HEK293 (cell line): Measurements from ENCODE around the gene MYBPH.

Source experiments
- CTCF ChIA-PET: fragments of 350-600 bp; formaldehyde crosslinking; extraction: SDS; loops from one replicate; lab custom pipeline; 2021; ENCODE audit warnings: antibody characterized with exemption; lab: Yijun Ruan, JAX
- POLR2A ChIA-PET: fragments of 300-600 bp; formaldehyde crosslinking; extraction: SDS; loops from one replicate; lab custom pipeline; 2020; ENCODE audit warnings: antibody characterized with exemption, inconsistent platforms; lab: Yijun Ruan, JAX
- H3K27ac ChIP-seq: fragments of 200-500 bp; sonication (Bioruptor generic); 2 replicates; pipeline ENCODE4 v1.5.1; 2014; ENCODE audit warnings: low read depth, low read length, control low read depth, inconsistent platforms; ENCODE audit errors: extremely low read depth
- H3K36me3 ChIP-seq, 2 experiments: fragments of 200-500 bp in 1 of 2; sonication (Bioruptor generic) in 1 of 2; 1 replicate in 1 of 2; 2 replicates in 1 of 2; pipeline ENCODE4 v1.5.1; 2014 to 2017; ENCODE audit warnings: inconsistent platforms in 2 of 2, low read length in 2 of 2; ENCODE audit not compliant: control insufficient read depth in 2 of 2, insufficient read depth in 1 of 2
- H3K4me1 ChIP-seq: fragments of 200-500 bp; sonication (Bioruptor generic); 2 replicates; pipeline ENCODE4 v1.5.1; 2014; ENCODE audit warnings: mild to moderate bottlenecking, low read length, inconsistent platforms; ENCODE audit not compliant: control insufficient read depth, insufficient read depth
- H3K4me3 ChIP-seq: 2 replicates; pipeline ENCODE4 v1.5.1; 2011; ENCODE audit warnings: low read depth, mild to moderate bottlenecking, control low read depth, low read length, moderate library complexity
- H3K9me3 ChIP-seq: fragments of 200-500 bp; sonication (Bioruptor generic); 2 replicates; pipeline ENCODE4 v1.5.1; 2014; ENCODE audit warnings: low read depth, low read length, inconsistent platforms; ENCODE audit not compliant: control insufficient read depth, insufficient read depth
- CTCF ChIP-seq: fragments of 450-650 bp; formaldehyde crosslinking; IDR thresholded peaks from 2 replicates; pipeline ENCODE4 v1.5.1; 2016; ENCODE audit warnings: missing biosample characterization, missing genetic modification characterization
- GFI1B ChIP-seq: fragments of 450-650 bp; formaldehyde crosslinking; IDR thresholded peaks from 2 replicates; pipeline ENCODE4 v1.5.1; 2016; ENCODE audit warnings: missing biosample characterization, missing genetic modification characterization
- KLF1 ChIP-seq: fragments of 450-650 bp; formaldehyde crosslinking; IDR thresholded peaks from 2 replicates; pipeline ENCODE4 v1.5.1; 2016; ENCODE audit warnings: missing biosample characterization, missing genetic modification characterization
- KLF9 ChIP-seq: fragments of 450-650 bp; formaldehyde crosslinking; IDR thresholded peaks from 2 replicates; pipeline ENCODE4 v1.5.1; 2016; ENCODE audit warnings: missing biosample characterization, missing genetic modification characterization, low read depth
- SCRT2 ChIP-seq: fragments of 450-650 bp; formaldehyde crosslinking; IDR thresholded peaks from 2 replicates; pipeline ENCODE4 v1.5.1; 2016; ENCODE audit warnings: missing biosample characterization, missing genetic modification characterization
- ZIC2 ChIP-seq: fragments of 450-650 bp; formaldehyde crosslinking; IDR thresholded peaks from 2 replicates; pipeline ENCODE4 v1.5.1; 2016; ENCODE audit warnings: missing biosample characterization, missing genetic modification characterization
- ZNF114 ChIP-seq: fragments of 450-650 bp; formaldehyde crosslinking; IDR thresholded peaks from 2 replicates; pipeline ENCODE4 v1.5.0; 2017; ENCODE audit warnings: missing biosample characterization, missing genetic modification characterization
- ZNF138 ChIP-seq: fragments of 450-650 bp; formaldehyde crosslinking; IDR thresholded peaks from 2 replicates; pipeline ENCODE4 v1.5.1; 2016; ENCODE audit warnings: missing biosample characterization, missing genetic modification characterization, borderline replicate concordance
- ZNF140 ChIP-seq: fragments of 450-650 bp; formaldehyde crosslinking; IDR thresholded peaks from 2 replicates; pipeline ENCODE4 v1.5.1; 2016; ENCODE audit warnings: missing biosample characterization, missing genetic modification characterization
- ZNF174 ChIP-seq: fragments of 450-650 bp; formaldehyde crosslinking; IDR thresholded peaks from 2 replicates; pipeline ENCODE4 v1.5.0; 2017; ENCODE audit warnings: missing biosample characterization, mild to moderate bottlenecking, missing genetic modification characterization
- ZNF184 ChIP-seq: fragments of 450-650 bp; IDR thresholded peaks from 2 replicates; pipeline ENCODE4 v1.5.1; 2018; ENCODE audit warnings: missing biosample characterization, mild to moderate bottlenecking, missing genetic modification characterization
- ZNF24 ChIP-seq: fragments of 450-650 bp; formaldehyde crosslinking; IDR thresholded peaks from 2 replicates; pipeline ENCODE4 v1.5.1; 2016; ENCODE audit warnings: missing biosample characterization, missing genetic modification characterization
- ZNF362 ChIP-seq: fragments of 450-650 bp; formaldehyde crosslinking; IDR thresholded peaks from 2 replicates; pipeline ENCODE4 v1.5.1; 2016; ENCODE audit warnings: missing biosample characterization, missing genetic modification characterization
- ZNF394 ChIP-seq: fragments of 450-650 bp; formaldehyde crosslinking; IDR thresholded peaks from 2 replicates; pipeline ENCODE4 v1.5.1; 2016; ENCODE audit warnings: missing biosample characterization, missing genetic modification characterization, mild to moderate bottlenecking, moderate library complexity, borderline replicate concordance
- ZNF398 ChIP-seq: fragments of 450-650 bp; formaldehyde crosslinking; IDR thresholded peaks from 2 replicates; pipeline ENCODE4 v1.5.1; 2017; ENCODE audit warnings: missing biosample characterization, missing genetic modification characterization
- ZNF423 ChIP-seq: fragments of 450-650 bp; formaldehyde crosslinking; IDR thresholded peaks from 2 replicates; pipeline ENCODE4 v1.5.1; 2016; ENCODE audit warnings: missing biosample characterization, missing genetic modification characterization
- ZNF621 ChIP-seq: fragments of 450-650 bp; formaldehyde crosslinking; IDR thresholded peaks from 2 replicates; pipeline ENCODE4 v1.5.1; 2017; ENCODE audit warnings: missing biosample characterization, missing genetic modification characterization
- ZNF670 ChIP-seq: fragments of 450-650 bp; formaldehyde crosslinking; IDR thresholded peaks from 2 replicates; pipeline ENCODE4 v1.5.1; 2016; ENCODE audit warnings: missing biosample characterization, missing genetic modification characterization, low read depth
- ZNF792 ChIP-seq: fragments of 450-650 bp; formaldehyde crosslinking; IDR thresholded peaks from 2 replicates; pipeline ENCODE4 v1.5.1; 2016; ENCODE audit warnings: missing biosample characterization, missing genetic modification characterization
- ZNF843 ChIP-seq: fragments of 450-650 bp; formaldehyde crosslinking; IDR thresholded peaks from 2 replicates; pipeline ENCODE4 v1.5.1; 2016; ENCODE audit warnings: missing biosample characterization, missing genetic modification characterization
- ZSCAN30 ChIP-seq: fragments of 450-650 bp; IDR thresholded peaks from 2 replicates; pipeline ENCODE4 v1.5.1; 2018; ENCODE audit warnings: missing biosample characterization, mild to moderate bottlenecking, missing genetic modification characterization, moderate library complexity
- TF ChIP-seq, protein P1 (sequence below): fragments of 450-650 bp; formaldehyde crosslinking; IDR thresholded peaks from 2 replicates; pipeline ENCODE4 v1.5.1; 2016; ENCODE audit warnings: missing biosample characterization, missing genetic modification characterization

The MYBPH gene

GRCh38 chr1:203179667-203180005, 4.0 kb upstream of the MYBPH start:
- Histone ChIP-seq H3K4me1 (no peaks in the 10 kb centered on the region; the same call in 1 of the 2 replicates), H3K36me3 (no peaks in the 10 kb centered on the region)
- no peak for TF ChIP-seq ZNF362
- TF ChIP-seq, protein P1, sequence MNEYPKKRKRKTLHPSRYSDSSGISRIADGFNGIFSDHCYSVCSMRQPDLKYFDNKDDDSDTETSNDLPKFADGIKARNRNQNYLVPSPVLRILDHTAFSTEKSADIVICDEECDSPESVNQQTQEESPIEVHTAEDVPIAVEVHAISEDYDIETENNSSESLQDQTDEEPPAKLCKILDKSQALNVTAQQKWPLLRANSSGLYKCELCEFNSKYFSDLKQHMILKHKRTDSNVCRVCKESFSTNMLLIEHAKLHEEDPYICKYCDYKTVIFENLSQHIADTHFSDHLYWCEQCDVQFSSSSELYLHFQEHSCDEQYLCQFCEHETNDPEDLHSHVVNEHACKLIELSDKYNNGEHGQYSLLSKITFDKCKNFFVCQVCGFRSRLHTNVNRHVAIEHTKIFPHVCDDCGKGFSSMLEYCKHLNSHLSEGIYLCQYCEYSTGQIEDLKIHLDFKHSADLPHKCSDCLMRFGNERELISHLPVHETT (tag by site-specific recombination) = no peak
- no peak for TF ChIP-seq ZNF140 (tag by site-specific recombination)
- no peak for TF ChIP-seq ZNF621 (tag by site-specific recombination)
- no peak for TF ChIP-seq ZNF184 (tag by site-specific recombination)
- TF ChIP-seq CTCF (tag by site-specific recombination) = no peak
- no peak for TF ChIP-seq KLF9 (tag by site-specific recombination)
- no peak for TF ChIP-seq ZNF138 (tag by site-specific recombination)
- TF ChIP-seq ZNF792 (tag by site-specific recombination) = no peak
- TF ChIP-seq ZNF174 (tag by site-specific recombination) = no peak
- TF ChIP-seq ZNF398 (tag by site-specific recombination) = no peak
- TF ChIP-seq ZNF423 = no peak
- no peak for TF ChIP-seq ZSCAN30 (tag by site-specific recombination)
- TF ChIP-seq ZNF24 (tag by site-specific recombination) = no peak
- no peak for TF ChIP-seq GFI1B (tag by site-specific recombination)
- no peak for TF ChIP-seq ZNF114 (tag by site-specific recombination)
- no peak for TF ChIP-seq KLF1 (tag by site-specific recombination)
- no peak for TF ChIP-seq ZNF394
- TF ChIP-seq ZNF843 (tag by site-specific recombination) = no peak
- TF ChIP-seq, all 188 proteins: peak for 0
- no peak overlapping the region for H3K4me3 ChIP-seq
- ChIA-PET POLR2A (no interaction called here), CTCF (interaction anchor here (2.0 kb wide), 1 partner anchor 88 kb away, joined by 5 read pairs; no protein-coding TSS in a partner anchor)
- H3K9me3 ChIP-seq = no peaks in the 10 kb centered on the region
- H3K27ac ChIP-seq = no peak overlapping the region

DNA sequence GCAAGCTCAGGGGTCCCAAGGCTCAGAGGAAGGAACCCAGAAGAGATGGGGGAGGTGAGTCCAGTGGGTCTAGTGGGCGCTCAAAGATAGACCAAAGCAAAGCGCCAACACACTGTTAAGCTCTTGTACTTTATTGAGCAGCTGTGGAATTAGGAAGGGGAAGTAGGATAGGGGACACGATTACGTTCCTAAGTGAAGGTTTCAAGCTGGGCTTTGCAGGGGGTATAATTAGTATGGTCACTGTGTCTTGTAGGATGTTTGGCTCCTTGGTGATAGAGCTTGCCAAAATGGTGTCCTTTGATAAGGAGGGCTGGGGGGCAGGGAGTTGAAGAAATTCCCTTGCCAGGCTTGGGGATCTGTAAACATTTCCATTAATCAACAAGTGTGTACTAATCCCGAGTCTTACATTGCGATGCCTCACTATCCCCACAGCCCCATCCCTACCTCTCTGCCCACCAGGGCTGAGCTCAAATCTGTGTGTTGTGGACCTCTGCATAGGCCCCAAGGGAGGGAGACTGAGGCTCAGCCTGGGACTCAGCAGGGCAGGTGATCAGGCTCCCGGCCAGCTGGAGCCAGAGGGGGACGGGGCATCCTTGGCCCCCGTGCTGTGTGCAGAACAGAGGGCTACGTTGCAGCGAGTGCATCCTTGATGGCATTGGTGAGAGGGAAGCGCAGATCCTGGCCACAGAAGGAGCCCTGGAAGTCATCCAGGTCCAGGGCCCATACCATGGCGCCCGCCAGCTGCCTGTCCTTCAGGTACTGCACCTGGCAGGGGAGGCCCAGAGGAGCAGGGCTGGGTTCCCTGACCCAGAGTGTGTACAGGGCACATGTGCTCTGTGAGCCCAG, 3.4 kb upstream of the MYBPH start:
- no peaks in the 10 kb centered on the region; the same call in 1 of the 2 replicates for H3K4me1 ChIP-seq
- POLR2A ChIA-PET = no interaction called here
- no peaks in the 10 kb centered on the region for H3K9me3 ChIP-seq
- H3K4me3 ChIP-seq = no peak overlapping the region
- CTCF ChIA-PET = interaction anchor here (0.6 kb wide), 2 partner anchors 71 to 304 kb away, joined by 3 to 4 read pairs; no protein-coding TSS in a partner anchor
- TF ChIP-seq ZNF670 (tag by site-specific recombination) (no peak), ZIC2 (tag by site-specific recombination) (peak; percentile 21; the same call in 1 of the 2 replicates), SCRT2 (tag by site-specific recombination) (peak; percentile 57), ZNF621 (tag by site-specific recombination) (no peak)
- TF ChIP-seq, all 188 proteins: peak for 2
- H3K27ac ChIP-seq = no peak overlapping the region
- H3K36me3 ChIP-seq = no peaks in the 10 kb centered on the region
